Lung (tissue), 12 donors: ENCODE results near the gene MVB12B. TPM values are rescaled to one million over a fixed set of nuclear protein-coding genes. Genes with fewer than 3 reads are reported as not detected.

ENCODE experiments used
- ATAC-seq: fragments of 200-7000 bp; cut with Tn5 transposase; one replicate; pipeline ENCODE4 v1.9.1; 2020; ENCODE audit warnings: moderate number of reproducible peaks; ENCODE audit not compliant: insufficient read depth, low FRiP score
- DNase-seq, 3 donors: peaks; one replicate each; pipeline ENCODE4 v3.0.0-alpha.2; 2013 to 2017
- H3K27ac ChIP-seq, 2 donors: one replicate each; pipeline ENCODE4 v1.5.1; 2013; ENCODE audit warnings: mild to moderate bottlenecking in 2 of 2, moderate library complexity in 2 of 2, control low read depth in 1 of 2, inconsistent platforms in 1 of 2, low read depth in 1 of 2, low read length in 1 of 2
- H3K27me3 ChIP-seq, 3 donors: one replicate each; pipeline ENCODE4 v1.5.1; 2013; ENCODE audit warnings: low read length in 2 of 3; ENCODE audit not compliant: control insufficient read depth in 3 of 3, insufficient read depth in 3 of 3
- H3K36me3 ChIP-seq, 4 donors: one replicate each; pipeline ENCODE4 v1.5.1; 2013; ENCODE audit warnings: low read length in 4 of 4, mild to moderate bottlenecking in 1 of 4, moderate library complexity in 1 of 4; ENCODE audit not compliant: control insufficient read depth in 4 of 4, insufficient read depth in 4 of 4
- H3K4me1 ChIP-seq, 5 donors: one replicate each; pipeline ENCODE4 v1.5.1; 2013; ENCODE audit warnings: low read length in 5 of 5, mild to moderate bottlenecking in 2 of 5, moderate library complexity in 1 of 5; ENCODE audit not compliant: control insufficient read depth in 5 of 5, insufficient read depth in 5 of 5
- H3K4me3 ChIP-seq: one replicate; pipeline ENCODE4 v1.5.1; 2013; ENCODE audit warnings: mild to moderate bottlenecking, control low read depth, moderate library complexity
- H3K9ac ChIP-seq, 2 donors: one replicate each; pipeline ENCODE4 v1.5.1; 2013; ENCODE audit warnings: low read length in 2 of 2, control low read depth in 1 of 2; ENCODE audit not compliant: insufficient read depth in 1 of 2
- H3K9me3 ChIP-seq, 4 donors: one replicate each; pipeline ENCODE4 v1.5.1; 2013; ENCODE audit warnings: low read length in 3 of 4, mild to moderate bottlenecking in 1 of 4, moderate library complexity in 1 of 4; ENCODE audit not compliant: control insufficient read depth in 4 of 4, insufficient read depth in 3 of 4
- CTCF ChIP-seq: IDR thresholded peaks from 2 replicates; pipeline ENCODE4 v1.5.1; 2012; ENCODE audit warnings: mild to moderate bottlenecking; ENCODE audit errors: control extremely low read depth, extremely low read depth
- WGBS, 2 donors: extraction: QIAGEN DNeasy Blood & Tissue Kit; methylation state at CpG; one replicate each; pipeline ENCODE4 v1.1.7; 2013; 5-methylcytosine and 5-hydroxymethylcytosine counted together
- polyA plus RNA-seq, 2 donors: library from polyadenylated mRNA; stranded (reverse); fragments of 200-250 nt; gene quantifications; one replicate each; pipeline ENCODE4 v1.2.1, GENCODE V29; 2013
- total RNA-seq, 2 donors: library from RNA; depleted of rRNA in 1 of 2; stranded (reverse); fragments of >200 nt in 1 of 2; gene quantifications; one replicate each; pipeline ENCODE4 v1.2.1, GENCODE V29; 2014 to 2021
- donor health status: control.
- donor health status: control.
- donor health status: Bipolar disorder and iron deficiency.
- donor health status: healthy.
- donor health status: DM: yes; HTN: yes; CAD: no.

Gene MVB12B
- total and polyA plus RNA-seq, 4 donors, result 9.5 to 33.6 (median 16.5) TPM

- Histone ChIP-seq H3K4me1 (peaks cover 0 to 8% (median 0%) of the 10 kb centered on the region in 5 donors), H3K9ac (peak overlapping the region in 1 of 2 donors; percentile 37), H3K27me3 (no peaks in the 10 kb centered on the region), H3K9me3 (no peaks in the 10 kb centered on the region), H3K4me3 (no peak overlapping the region), H3K36me3 (peaks cover 0 to 2% (median 1%) of the 10 kb centered on the region in 4 donors), H3K27ac (no peak overlapping the region)
- DNase-seq (peak; percentile 55 to 66 (median 62)), ATAC-seq (no peak)
- 59 to 83% methylated on average over 14 of the region's 14 CpGs for WGBS, 2 donors
- TF ChIP-seq CTCF, result no peak
These were observed 133.6 kb downstream of the MVB12B start for GRCh38 chr9:126459965-126460843.

DNA sequence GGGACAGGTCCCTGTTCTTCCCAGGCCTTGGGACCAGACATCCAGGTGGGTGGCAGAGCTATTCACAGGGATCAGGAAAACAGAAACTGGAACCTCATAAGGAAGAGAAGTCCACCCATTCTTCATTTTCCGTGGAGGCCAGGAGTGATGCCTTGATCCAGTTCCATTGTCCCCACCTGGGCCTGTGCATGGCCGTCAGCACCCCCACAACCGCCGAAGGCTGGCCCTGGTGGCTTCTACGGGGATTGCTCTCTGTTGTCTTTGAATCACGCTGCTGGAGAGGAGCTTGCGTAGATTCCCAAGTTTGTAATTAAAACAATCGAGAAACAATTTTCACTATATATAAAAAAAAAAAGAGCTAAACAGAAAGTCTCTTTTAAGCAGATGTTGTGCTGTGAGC, 134.4 kb downstream of the MVB12B start:
- WGBS, 2 donors, result 94 to 95% methylated on average over 8 of the region's 8 CpGs
- no peaks in the 10 kb centered on the region for H3K27me3 ChIP-seq
- no peak overlapping the region for H3K4me3 ChIP-seq
- no peaks in the 10 kb centered on the region for H3K9me3 ChIP-seq
- DNase-seq (no peak), ATAC-seq (no peak)
- H3K27ac ChIP-seq, result no peak overlapping the region
- H3K9ac ChIP-seq, result no peak overlapping the region
- peaks cover 0 to 8% (median 0%) of the 10 kb centered on the region in 5 donors for H3K4me1 ChIP-seq
- H3K36me3 ChIP-seq, result peaks cover 0 to 2% (median 1%) of the 10 kb centered on the region in 4 donors
- no peak for TF ChIP-seq CTCF

- no peak for DNase-seq
- peaks cover 0 to 8% (median 0%) of the 10 kb centered on the region in 5 donors for H3K4me1 ChIP-seq
- H3K9ac ChIP-seq, result no peak overlapping the region
- ATAC-seq, result no peak
- no peak overlapping the region for H3K27ac ChIP-seq
- H3K27me3 ChIP-seq, result no peaks in the 10 kb centered on the region
- H3K9me3 ChIP-seq, result no peaks in the 10 kb centered on the region
- H3K4me3 ChIP-seq, result no peak overlapping the region
- peaks cover 0 to 2% (median 1%) of the 10 kb centered on the region in 4 donors for H3K36me3 ChIP-seq
- 96 to 98% methylated on average over 17 of the region's 17 CpGs for WGBS, 2 donors
- no peak for TF ChIP-seq CTCF
These were observed 135.0 kb downstream of the MVB12B start for GRCh38 chr9:126461608-126462007.
